CD4-positive, alpha-beta memory T cell (primary cell): ENCODE measurements around the gene HIVEP1. TPM values are rescaled to one million over a fixed set of nuclear protein-coding genes. Genes with fewer than 3 reads are reported as not detected.
"Not testable (repeated sequence)": the region's sequence is repeated elsewhere in the genome, so short reads cannot be mapped to it uniquely, and the experiment has no call there.

Experiments
- CTCF ChIA-PET: fragments of 350-600 bp; sonication (Branson Sonifier 250); formaldehyde crosslinking; loops from one replicate; lab custom pipeline; 2021; ENCODE audit warnings: inconsistent platforms; ENCODE audit not compliant: partially characterized antibody; lab: Charles Lee
- POLR2A ChIA-PET: fragments of 350-600 bp; sonication (Branson Sonifier 250); formaldehyde crosslinking; loops from one replicate; lab custom pipeline; 2021; ENCODE audit not compliant: partially characterized antibody; lab: Charles Lee
- DNase-seq, 5 donors: peaks; one replicate each; pipeline versions ENCODE4 v3.0.0 to v3.0.0-alpha.2; 2020 to 2022; ENCODE audit warnings: mixed read lengths in 1 of 5
- H3K27ac ChIP-seq: one replicate; pipeline ENCODE4 v1.7.0; 2013; ENCODE audit warnings: low read depth, low read length
- H3K27me3 ChIP-seq: 2 replicates; pipeline ENCODE4 v1.7.0; 2013; ENCODE audit warnings: mild to moderate bottlenecking, low read length, moderate library complexity; ENCODE audit not compliant: insufficient read depth
- H3K36me3 ChIP-seq: 2 replicates; pipeline ENCODE4 v1.7.0; 2013; ENCODE audit warnings: mild to moderate bottlenecking, low read length, moderate library complexity; ENCODE audit not compliant: insufficient read depth
- H3K4me1 ChIP-seq: 2 replicates; pipeline ENCODE4 v1.7.0; 2013; ENCODE audit warnings: mild to moderate bottlenecking, low read length, moderate library complexity; ENCODE audit not compliant: insufficient read depth
- H3K4me3 ChIP-seq, 2 donors: one replicate each; pipeline ENCODE4 v1.7.0; 2013; ENCODE audit warnings: low read length in 2 of 2, mild to moderate bottlenecking in 1 of 2
- H3K9me3 ChIP-seq, 2 donors: one replicate each; pipeline ENCODE4 v1.7.0; 2013; ENCODE audit warnings: low read length in 2 of 2, control low read depth in 1 of 2; ENCODE audit not compliant: control insufficient read depth in 1 of 2
- H3K27ac Mint-ChIP-seq, 7 donors: one replicate each; pipeline ENCODE4 v1.8.0; 2020 to 2021; ENCODE audit warnings: mixed read lengths in 7 of 7, mild to moderate bottlenecking in 6 of 7, inconsistent platforms in 3 of 7, moderate library complexity in 3 of 7
- H3K27me3 Mint-ChIP-seq, 2 donors: one replicate each; pipeline ENCODE4 v1.8.0; 2020 to 2021; ENCODE audit warnings: mixed read lengths in 2 of 2
- H3K36me3 Mint-ChIP-seq, 2 donors: one replicate each; pipeline ENCODE4 v1.8.0; 2020 to 2021; ENCODE audit warnings: mixed read lengths in 2 of 2, inconsistent platforms in 1 of 2, mild to moderate bottlenecking in 1 of 2
- H3K4me1 Mint-ChIP-seq, 4 donors: one replicate each; pipeline ENCODE4 v1.8.0; 2020 to 2021; ENCODE audit warnings: mixed read lengths in 4 of 4, mild to moderate bottlenecking in 1 of 4
- H3K4me3 Mint-ChIP-seq, 8 donors: one replicate each; pipeline ENCODE4 v1.8.0; 2020 to 2021; ENCODE audit warnings: mixed read lengths in 8 of 8, mild to moderate bottlenecking in 7 of 8, moderate library complexity in 6 of 8, inconsistent platforms in 3 of 8
- H3K9me3 Mint-ChIP-seq, 8 donors: one replicate each; pipeline ENCODE4 v1.8.0; 2020 to 2021; ENCODE audit warnings: mixed read lengths in 8 of 8, mild to moderate bottlenecking in 5 of 8, inconsistent platforms in 3 of 8, moderate library complexity in 1 of 8
- intact Hi-C: fragments of 100-400 bp; cut with micrococcal nuclease; formaldehyde crosslinking; loops from one replicate; pipeline ENCODE4 v1.15.1; 2023
- polyA plus RNA-seq, 2 donors: library from polyadenylated mRNA; unstranded; fragments of 300-500 nt; fragmentation: Illumina TruSeq; gene quantifications; one replicate each; pipeline ENCODE4 v1.2.3, GENCODE V29; 2021
- total RNA-seq, 2 experiments: library from RNA; stranded (reverse); gene quantifications; one replicate each; pipeline ENCODE4 v1.2.3, GENCODE V29; 2021

Gene HIVEP1
- total and polyA plus RNA-seq, 4 experiments from 2014 or later: 0.47 to 17.6 (median 11.9) TPM

DNA sequence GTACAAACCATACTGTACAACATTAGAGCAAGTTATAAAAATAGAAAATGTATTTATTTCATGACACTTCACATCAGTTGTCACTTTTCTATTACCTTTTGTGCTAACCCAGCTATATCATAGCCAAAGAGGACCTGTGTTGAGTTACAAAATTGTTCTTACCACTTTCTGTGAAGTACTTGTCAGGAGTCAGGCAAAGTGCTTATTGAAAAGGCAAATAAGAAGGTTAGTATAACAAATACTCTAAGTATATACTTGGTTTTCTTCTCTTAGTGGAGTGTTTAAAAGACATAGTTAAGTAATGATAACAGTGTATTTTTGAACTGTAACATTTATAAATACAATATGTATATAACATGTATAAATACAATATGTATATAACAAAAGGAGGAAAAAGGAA is 88.9 kb downstream of the HIVEP1 start:
- H3K27ac Mint-ChIP-seq: no peak overlapping the region
- H3K9me3 Mint-ChIP-seq: no peaks in the 10 kb centered on the region
- CTCF ChIA-PET: interaction anchor here (1.3 kb wide), 1 partner anchor 9 kb away, joined by 3 read pairs; no protein-coding TSS in a partner anchor
- H3K36me3 Mint-ChIP-seq: peaks cover 0 to 5% of the 10 kb centered on the region in 2 donors
- peaks cover 11 to 19% (median 15%) of the 10 kb centered on the region in 4 donors for H3K4me1 Mint-ChIP-seq
- DNase-seq: no peak
- no peaks in the 10 kb centered on the region for H3K27me3 Mint-ChIP-seq
- intact Hi-C loops: no loop called here
- peaks cover 17% of the 10 kb centered on the region for H3K4me1 ChIP-seq
- H3K9me3 ChIP-seq: no peaks in the 10 kb centered on the region
- no peak overlapping the region for H3K4me3 ChIP-seq
- no peak overlapping the region for H3K27ac ChIP-seq
- no peaks in the 10 kb centered on the region for H3K27me3 ChIP-seq
- POLR2A ChIA-PET: interaction anchor here (1.3 kb wide), 1 partner anchor 9 kb away, joined by 3 read pairs; no protein-coding TSS in a partner anchor
- H3K36me3 ChIP-seq: no peaks in the 10 kb centered on the region
- H3K4me3 Mint-ChIP-seq: no peak overlapping the region

- ChIA-PET POLR2A (no interaction called here), CTCF (no interaction called here)
- Mint-ChIP-seq H3K36me3 (peaks cover 0 to 5% of the 10 kb centered on the region in 2 donors), H3K4me3 (peak overlapping the region in 2 of 8 donors; percentile 0 to 57), H3K4me1 (peaks cover 11 to 19% (median 15%) of the 10 kb centered on the region in 4 donors), H3K27me3 (no peaks in the 10 kb centered on the region), H3K27ac (peak overlapping the region in 4 of 7 donors; percentile 0 to 32 (median 11)), H3K9me3 (no peaks in the 10 kb centered on the region)
- Histone ChIP-seq H3K27ac (no peak overlapping the region), H3K9me3 (no peaks in the 10 kb centered on the region), H3K4me3 (no peak overlapping the region), H3K36me3 (no peaks in the 10 kb centered on the region), H3K4me1 (peaks cover 17% of the 10 kb centered on the region), H3K27me3 (no peaks in the 10 kb centered on the region)
- DNase-seq: no peak
- intact Hi-C loops: no loop called here
These were observed 89.7 kb downstream of the HIVEP1 start for GRCh38 chr6:12101653-12102312.

DNA sequence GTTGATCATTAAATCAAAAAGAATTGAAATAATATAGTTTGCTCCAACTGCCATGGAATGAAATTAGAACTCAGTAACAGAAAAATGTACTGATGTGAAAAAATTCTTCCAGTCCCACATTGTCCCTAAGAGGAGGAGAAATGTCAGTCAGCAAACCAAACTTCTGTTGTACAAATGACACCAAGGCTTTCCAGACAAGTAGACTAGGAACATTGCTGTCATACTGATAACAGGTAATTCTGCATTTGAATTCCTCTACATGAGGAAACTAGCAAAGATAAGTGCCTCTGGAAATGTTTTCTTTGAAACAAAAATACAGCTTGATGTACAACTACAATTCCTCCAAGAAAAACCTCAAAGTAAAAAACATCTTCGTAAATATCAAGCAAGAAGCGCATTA is 90.2 kb downstream of the HIVEP1 start:
- Mint-ChIP-seq H3K27ac (peak overlapping the region in 4 of 7 donors; percentile 6 to 47 (median 40)), H3K4me3 (peak overlapping the region in 1 of 8 donors; percentile 12), H3K9me3 (no peaks in the 10 kb centered on the region), H3K4me1 (peaks cover 13 to 19% (median 15%) of the 10 kb centered on the region in 4 donors), H3K36me3 (peaks cover 0 to 7% of the 10 kb centered on the region in 2 donors), H3K27me3 (no peaks in the 10 kb centered on the region)
- Histone ChIP-seq H3K9me3 (no peaks in the 10 kb centered on the region), H3K27ac (no peak overlapping the region), H3K4me3 (no peak overlapping the region), H3K27me3 (no peaks in the 10 kb centered on the region), H3K4me1 (peaks cover 17% of the 10 kb centered on the region), H3K36me3 (no peaks in the 10 kb centered on the region)
- ChIA-PET CTCF (no interaction called here), POLR2A (interaction anchor here (0.6 kb wide), 1 partner anchor 12 kb away, joined by 5 read pairs; no protein-coding TSS in a partner anchor)
- intact Hi-C loops: no loop called here
- DNase-seq: no peak

DNA sequence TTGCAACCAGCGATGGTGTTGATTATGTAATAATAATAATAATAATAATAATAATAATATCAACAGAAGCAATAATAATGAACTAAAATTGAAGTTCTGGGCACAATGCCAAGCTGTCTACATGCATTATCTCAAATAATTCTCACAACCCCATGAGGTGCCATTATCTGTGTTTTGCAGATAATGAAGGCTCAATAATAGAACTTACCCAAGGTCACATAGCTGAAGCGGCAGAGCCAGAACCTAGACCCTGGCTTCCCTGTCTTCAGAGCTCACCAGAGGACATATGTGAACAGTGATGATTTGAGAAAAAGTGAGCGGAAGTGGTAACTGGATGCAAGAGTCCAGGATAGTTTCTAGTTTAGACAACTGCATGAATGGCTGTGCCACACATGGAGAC is 91.0 kb downstream of the HIVEP1 start:
- Histone ChIP-seq H3K27me3 (no peaks in the 10 kb centered on the region), H3K4me1 (peaks cover 17% of the 10 kb centered on the region), H3K36me3 (no peaks in the 10 kb centered on the region), H3K9me3 (no peaks in the 10 kb centered on the region), H3K27ac (no peak overlapping the region), H3K4me3 (no peak overlapping the region)
- POLR2A ChIA-PET: no interaction called here
- no peak for DNase-seq
- Mint-ChIP-seq H3K4me3 (no peak overlapping the region), H3K4me1 (peaks cover 13 to 21% (median 18%) of the 10 kb centered on the region in 4 donors), H3K27me3 (no peaks in the 10 kb centered on the region), H3K27ac (no peak overlapping the region), H3K9me3 (no peaks in the 10 kb centered on the region), H3K36me3 (peaks cover 0 to 7% of the 10 kb centered on the region in 2 donors)
- intact Hi-C loops: no loop called here
- CTCF ChIA-PET: no interaction called here

DNA sequence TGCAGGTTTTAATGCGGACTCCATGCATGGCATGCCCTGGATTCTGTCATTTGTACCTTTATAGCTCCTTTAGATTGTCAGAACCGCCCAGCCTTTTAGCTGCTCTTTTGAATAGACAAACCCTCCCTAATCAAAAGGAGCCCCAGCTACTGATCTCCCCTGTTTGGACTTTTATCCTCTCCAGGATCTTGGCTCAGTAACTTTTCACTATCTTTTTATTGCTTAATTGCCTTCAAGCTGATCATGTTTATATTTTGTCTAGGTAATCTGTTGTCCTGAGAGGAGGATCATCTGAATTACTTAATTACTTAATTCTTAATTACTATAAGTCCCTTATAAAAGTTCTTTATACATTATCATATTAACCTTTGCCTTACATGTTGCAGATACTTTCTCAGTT is 93.2 kb downstream of the HIVEP1 start:
- Histone ChIP-seq H3K4me1 (peaks cover 30% of the 10 kb centered on the region), H3K27me3 (no peaks in the 10 kb centered on the region), H3K27ac (no peak overlapping the region), H3K36me3 (no peaks in the 10 kb centered on the region), H3K4me3 (no peak overlapping the region), H3K9me3 (no peaks in the 10 kb centered on the region)
- Mint-ChIP-seq H3K9me3 (no peaks in the 10 kb centered on the region), H3K27ac (no peak overlapping the region), H3K36me3 (peaks cover 6 to 10% of the 10 kb centered on the region in 2 donors), H3K4me3 (no peak overlapping the region), H3K4me1 (peaks cover 25 to 34% (median 26%) of the 10 kb centered on the region in 4 donors), H3K27me3 (no peaks in the 10 kb centered on the region)
- DNase-seq: no peak
- CTCF ChIA-PET: no interaction called here
- POLR2A ChIA-PET: no interaction called here
- intact Hi-C loops: no loop called here

- H3K27me3 ChIP-seq, H3K27ac Mint-ChIP-seq, DNase-seq, H3K27me3 Mint-ChIP-seq, H3K9me3 ChIP-seq, H3K36me3 ChIP-seq, H3K27ac ChIP-seq, CTCF ChIA-PET, intact Hi-C loops, H3K9me3 Mint-ChIP-seq, POLR2A ChIA-PET, H3K4me3 ChIP-seq, H3K4me3 Mint-ChIP-seq: not testable (repeated sequence)
- H3K4me1 ChIP-seq: peaks cover 43% of the 10 kb centered on the region
- peaks cover 26 to 41% (median 32%) of the 10 kb centered on the region in 4 donors for H3K4me1 Mint-ChIP-seq
- H3K36me3 Mint-ChIP-seq: peaks cover 10 to 19% of the 10 kb centered on the region in 2 donors
These were observed 96.3 kb downstream of the HIVEP1 start for GRCh38 chr6:12108376-12108775.

GRCh38 chr6:12110523-12111362 is 98.6 kb downstream of the HIVEP1 start:
- H3K4me3 ChIP-seq: no peak overlapping the region
- H3K27me3 Mint-ChIP-seq: no peaks in the 10 kb centered on the region
- DNase-seq: peak in 4 of 5 donors; percentile 37 to 57 (median 39)
- peak overlapping the region; percentile 1 for H3K27ac ChIP-seq
- peaks cover 0 to 4% (median 0%) of the 10 kb centered on the region in 8 donors for H3K9me3 Mint-ChIP-seq
- peak overlapping the region in 6 of 8 donors; percentile 6 to 79 (median 45) for H3K4me3 Mint-ChIP-seq
- no peaks in the 10 kb centered on the region for H3K27me3 ChIP-seq
- intact Hi-C loops: no loop called here
- ChIA-PET CTCF (interaction anchor here (0.8 to 1.0 kb wide), 3 partner anchors 10 to 35 kb away, joined by 3 read pairs; no protein-coding TSS in a partner anchor), POLR2A (interaction anchor here (0.9 to 1.1 kb wide), 3 partner anchors 10 to 19 kb away, joined by 3 read pairs; no protein-coding TSS in a partner anchor)
- peaks cover 10 to 34% of the 10 kb centered on the region in 2 donors for H3K36me3 Mint-ChIP-seq
- no peaks in the 10 kb centered on the region for H3K9me3 ChIP-seq
- H3K4me1 Mint-ChIP-seq: peaks cover 40 to 61% (median 51%) of the 10 kb centered on the region in 4 donors
- H3K4me1 ChIP-seq: peaks cover 58% of the 10 kb centered on the region
- H3K36me3 ChIP-seq: no peaks in the 10 kb centered on the region
- peak overlapping the region in 6 of 7 donors; percentile 3 to 92 (median 69) for H3K27ac Mint-ChIP-seq
